Neural cell (in vitro differentiated cells): Measurements from ENCODE around the gene USO1. TPM values are rescaled to one million over a fixed set of nuclear protein-coding genes. Genes with fewer than 3 reads are reported as not detected.

ENCODE experiments used
- H2AFZ ChIP-seq: fragments of 200-600, 300-800 bp; sonication (generic), shearing (Covaris generic); 2 replicates; pipeline ENCODE4 v1.6.0; 2014; ENCODE audit warnings: low read depth, mild to moderate bottlenecking, antibody characterized with exemption, low read length, moderate library complexity
- H3F3A ChIP-seq: fragments of 200-600 bp; shearing (Covaris generic); 2 replicates; pipeline ENCODE4 v1.6.1; 2016; ENCODE audit warnings: mild to moderate bottlenecking, moderate library complexity, mixed read lengths, antibody characterized with exemption, low read length; ENCODE audit not compliant: insufficient read depth, poor library complexity, severe bottlenecking
- H3K27ac ChIP-seq: fragments of 200-600, 300-800 bp; sonication (generic), shearing (Covaris generic); 2 replicates; pipeline ENCODE4 v1.5.1; 2014; ENCODE audit warnings: mild to moderate bottlenecking, low read length, moderate library complexity
- H3K27me3 ChIP-seq: fragments of 300-800, 200-600 bp; sonication (generic), shearing (Covaris generic); 2 replicates; pipeline ENCODE4 v1.6.0; 2014; ENCODE audit warnings: mild to moderate bottlenecking, low read depth, low read length, moderate library complexity; ENCODE audit not compliant: insufficient read depth
- H3K36me3 ChIP-seq: fragments of 300-800, 200-600 bp; sonication (generic), shearing (Covaris generic); 2 replicates; pipeline ENCODE4 v1.5.1; 2014; ENCODE audit warnings: mild to moderate bottlenecking, antibody characterized with exemption, low read length, moderate library complexity; ENCODE audit not compliant: insufficient read depth
- H3K4me2 ChIP-seq: fragments of 300-800, 200-600 bp; sonication (generic), shearing (Covaris generic); 2 replicates; pipeline ENCODE4 v1.6.0; 2014; ENCODE audit warnings: mild to moderate bottlenecking, low read length
- H3K4me3 ChIP-seq: fragments of 300-800, 200-600 bp; sonication (generic), shearing (Covaris generic); 2 replicates; pipeline ENCODE4 v1.5.1; 2014; ENCODE audit warnings: mild to moderate bottlenecking, low read length, moderate library complexity
- H3K79me2 ChIP-seq: fragments of 200-600 bp; shearing (Covaris generic); replicated peaks from 2 replicates; pipeline ENCODE4 v1.6.0; 2014; ENCODE audit warnings: mild to moderate bottlenecking, low read length, moderate library complexity; ENCODE audit not compliant: insufficient read depth
- H3K9ac ChIP-seq: fragments of 300-800, 200-600 bp; sonication (generic), shearing (Covaris generic); 2 replicates; pipeline ENCODE4 v1.6.1; 2016; ENCODE audit warnings: mild to moderate bottlenecking, low read length, mixed read lengths
- H3K9me2 ChIP-seq: fragments of 200-600 bp; shearing (Covaris generic); 2 replicates; pipeline ENCODE4 v1.6.1; 2016; ENCODE audit warnings: mild to moderate bottlenecking, low read length, mixed read lengths; ENCODE audit not compliant: insufficient read depth
- H3K9me3 ChIP-seq: fragments of 200-600, 300-800 bp; sonication (generic), shearing (Covaris generic); 2 replicates; pipeline ENCODE4 v1.6.1; 2016; ENCODE audit warnings: mild to moderate bottlenecking, mixed run types, low read length, moderate library complexity, mixed read lengths
- H4K20me1 ChIP-seq: fragments of 200-600 bp; shearing (Covaris generic); 2 replicates; pipeline ENCODE4 v1.6.1; 2016; ENCODE audit warnings: mild to moderate bottlenecking, mixed run types; ENCODE audit not compliant: insufficient read depth
- EP300 ChIP-seq: fragments of 450-650 bp; conservative IDR thresholded peaks from 2 replicates; pipeline ENCODE4 v1.6.1; 2014; ENCODE audit warnings: antibody characterized with exemption, mild to moderate bottlenecking, moderate library complexity; ENCODE audit not compliant: poor library complexity, severe bottlenecking
- EZH2 ChIP-seq: fragments of 200-600, 300-800 bp; shearing (Covaris generic), sonication (generic); IDR thresholded peaks from 2 replicates; pipeline ENCODE4 v1.6.1; 2014; ENCODE audit warnings: antibody characterized with exemption, low read length, borderline replicate concordance, mild to moderate bottlenecking; ENCODE audit not compliant: insufficient read depth, poor library complexity, severe bottlenecking
- MXI1 ChIP-seq: fragments of 450-650 bp; conservative IDR thresholded peaks from 2 replicates; pipeline ENCODE4 v1.6.1; 2014; ENCODE audit warnings: antibody characterized with exemption, mild to moderate bottlenecking; ENCODE audit not compliant: poor library complexity, severe bottlenecking
- POLR2AphosphoS5 ChIP-seq: IDR thresholded peaks from 2 replicates; pipeline ENCODE4 v1.6.1; 2012
- RAD21 ChIP-seq: fragments of 450-650 bp; conservative IDR thresholded peaks from 2 replicates; pipeline ENCODE4 v1.6.1; 2014; ENCODE audit warnings: antibody characterized with exemption, mild to moderate bottlenecking, moderate library complexity
- SMC3 ChIP-seq: fragments of 450-650 bp; conservative IDR thresholded peaks from 2 replicates; pipeline ENCODE4 v1.6.1; 2014; ENCODE audit warnings: antibody characterized with exemption, mild to moderate bottlenecking, moderate library complexity; ENCODE audit not compliant: poor library complexity
- TAF1 ChIP-seq: IDR thresholded peaks from 2 replicates; pipeline ENCODE4 v1.6.1; 2012; ENCODE audit warnings: low read depth
- polyA plus RNA-seq: library from polyadenylated mRNA; depleted of rRNA; stranded (reverse); fragments of >200 nt; gene quantifications from 2 replicates; pipeline ENCODE4 v1.2.3, GENCODE V29; 2014
- TF ChIP-seq, protein P1 (sequence below): IDR thresholded peaks from 2 replicates; pipeline ENCODE4 v1.6.1; 2012; ENCODE audit warnings: borderline replicate concordance
- TF ChIP-seq, protein P2 (sequence below): fragments of 450-650 bp; IDR thresholded peaks from 2 replicates; pipeline ENCODE4 v1.5.1; 2014; ENCODE audit warnings: antibody characterized with exemption, mild to moderate bottlenecking, moderate library complexity; ENCODE audit not compliant: poor library complexity, severe bottlenecking

The USO1 gene
- polyA plus RNA-seq, 1 donor from 2014 or later, result 40.0 TPM

DNA sequence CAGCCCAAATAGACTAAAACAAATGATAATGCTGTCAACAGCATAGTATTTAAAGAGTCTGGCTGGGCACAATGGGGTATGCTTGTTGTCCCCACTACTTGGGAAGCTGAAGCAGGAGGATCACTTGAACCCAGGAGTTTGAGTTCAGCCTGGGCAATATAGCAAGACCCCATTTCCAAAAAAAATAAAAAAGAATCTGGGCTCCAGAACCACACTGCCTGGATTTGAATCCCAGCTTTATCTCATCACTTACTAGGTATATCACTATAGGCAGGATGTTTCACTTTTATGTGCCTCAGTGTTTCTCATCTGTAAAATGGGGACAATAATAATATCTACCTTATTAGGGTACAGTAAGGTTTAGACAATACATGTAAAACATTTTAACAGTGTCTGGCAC lies 45.9 kb upstream of the USO1 start:
- no peaks in the 10 kb centered on the region for H3K9me2 ChIP-seq
- H3K36me3 ChIP-seq, result no peaks in the 10 kb centered on the region
- no peak overlapping the region for H3K4me2 ChIP-seq
- H3K79me2 ChIP-seq, result no peaks in the 10 kb centered on the region
- H3F3A ChIP-seq, result peaks cover 5% of the 10 kb centered on the region
- H2AFZ ChIP-seq, result no peak overlapping the region
- no peak overlapping the region for H3K4me3 ChIP-seq
- no peaks in the 10 kb centered on the region for H3K27me3 ChIP-seq
- no peaks in the 10 kb centered on the region for H3K9me3 ChIP-seq
- H3K27ac ChIP-seq, result no peak overlapping the region
- H3K9ac ChIP-seq, result no peak overlapping the region
- TF ChIP-seq RAD21 (no peak), EZH2 (no peak), POLR2AphosphoS5 (no peak), EP300 (no peak), TAF1 (no peak), MXI1 (no peak), SMC3 (no peak)
- TF ChIP-seq, protein P1, sequence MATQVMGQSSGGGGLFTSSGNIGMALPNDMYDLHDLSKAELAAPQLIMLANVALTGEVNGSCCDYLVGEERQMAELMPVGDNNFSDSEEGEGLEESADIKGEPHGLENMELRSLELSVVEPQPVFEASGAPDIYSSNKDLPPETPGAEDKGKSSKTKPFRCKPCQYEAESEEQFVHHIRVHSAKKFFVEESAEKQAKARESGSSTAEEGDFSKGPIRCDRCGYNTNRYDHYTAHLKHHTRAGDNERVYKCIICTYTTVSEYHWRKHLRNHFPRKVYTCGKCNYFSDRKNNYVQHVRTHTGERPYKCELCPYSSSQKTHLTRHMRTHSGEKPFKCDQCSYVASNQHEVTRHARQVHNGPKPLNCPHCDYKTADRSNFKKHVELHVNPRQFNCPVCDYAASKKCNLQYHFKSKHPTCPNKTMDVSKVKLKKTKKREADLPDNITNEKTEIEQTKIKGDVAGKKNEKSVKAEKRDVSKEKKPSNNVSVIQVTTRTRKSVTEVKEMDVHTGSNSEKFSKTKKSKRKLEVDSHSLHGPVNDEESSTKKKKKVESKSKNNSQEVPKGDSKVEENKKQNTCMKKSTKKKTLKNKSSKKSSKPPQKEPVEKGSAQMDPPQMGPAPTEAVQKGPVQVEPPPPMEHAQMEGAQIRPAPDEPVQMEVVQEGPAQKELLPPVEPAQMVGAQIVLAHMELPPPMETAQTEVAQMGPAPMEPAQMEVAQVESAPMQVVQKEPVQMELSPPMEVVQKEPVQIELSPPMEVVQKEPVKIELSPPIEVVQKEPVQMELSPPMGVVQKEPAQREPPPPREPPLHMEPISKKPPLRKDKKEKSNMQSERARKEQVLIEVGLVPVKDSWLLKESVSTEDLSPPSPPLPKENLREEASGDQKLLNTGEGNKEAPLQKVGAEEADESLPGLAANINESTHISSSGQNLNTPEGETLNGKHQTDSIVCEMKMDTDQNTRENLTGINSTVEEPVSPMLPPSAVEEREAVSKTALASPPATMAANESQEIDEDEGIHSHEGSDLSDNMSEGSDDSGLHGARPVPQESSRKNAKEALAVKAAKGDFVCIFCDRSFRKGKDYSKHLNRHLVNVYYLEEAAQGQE, result no peak
- TF ChIP-seq, protein P2, sequence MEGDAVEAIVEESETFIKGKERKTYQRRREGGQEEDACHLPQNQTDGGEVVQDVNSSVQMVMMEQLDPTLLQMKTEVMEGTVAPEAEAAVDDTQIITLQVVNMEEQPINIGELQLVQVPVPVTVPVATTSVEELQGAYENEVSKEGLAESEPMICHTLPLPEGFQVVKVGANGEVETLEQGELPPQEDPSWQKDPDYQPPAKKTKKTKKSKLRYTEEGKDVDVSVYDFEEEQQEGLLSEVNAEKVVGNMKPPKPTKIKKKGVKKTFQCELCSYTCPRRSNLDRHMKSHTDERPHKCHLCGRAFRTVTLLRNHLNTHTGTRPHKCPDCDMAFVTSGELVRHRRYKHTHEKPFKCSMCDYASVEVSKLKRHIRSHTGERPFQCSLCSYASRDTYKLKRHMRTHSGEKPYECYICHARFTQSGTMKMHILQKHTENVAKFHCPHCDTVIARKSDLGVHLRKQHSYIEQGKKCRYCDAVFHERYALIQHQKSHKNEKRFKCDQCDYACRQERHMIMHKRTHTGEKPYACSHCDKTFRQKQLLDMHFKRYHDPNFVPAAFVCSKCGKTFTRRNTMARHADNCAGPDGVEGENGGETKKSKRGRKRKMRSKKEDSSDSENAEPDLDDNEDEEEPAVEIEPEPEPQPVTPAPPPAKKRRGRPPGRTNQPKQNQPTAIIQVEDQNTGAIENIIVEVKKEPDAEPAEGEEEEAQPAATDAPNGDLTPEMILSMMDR, result no peak
- H4K20me1 ChIP-seq, result no peaks in the 10 kb centered on the region

DNA sequence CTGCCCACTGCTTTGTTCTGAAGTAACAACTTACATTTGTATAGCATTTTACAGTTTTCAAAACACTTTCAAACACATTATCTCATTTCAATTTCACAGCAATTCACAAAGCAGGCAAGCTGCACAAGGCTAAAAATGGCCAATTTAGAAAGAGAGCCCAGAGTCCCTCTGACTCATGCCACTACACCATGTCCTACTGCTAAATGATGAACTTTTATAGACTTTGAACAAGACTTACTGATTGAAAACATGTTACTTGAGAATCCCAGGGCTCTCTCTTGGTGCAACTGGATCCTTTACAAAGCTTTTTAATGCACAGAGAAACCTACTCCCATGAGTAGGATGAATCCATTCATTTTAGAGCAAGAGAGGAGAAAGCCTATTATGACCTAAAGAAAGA lies 45.4 kb upstream of the USO1 start:
- H3K27ac ChIP-seq, result no peak overlapping the region

More for the DNA sequence above, 45.4 kb upstream of the USO1 start:
- H3K79me2 ChIP-seq, result no peaks in the 10 kb centered on the region
- no peaks in the 10 kb centered on the region for H3K27me3 ChIP-seq
- H2AFZ ChIP-seq, result no peak overlapping the region
- no peak overlapping the region for H3K9ac ChIP-seq
- no peaks in the 10 kb centered on the region for H3K9me2 ChIP-seq
- peaks cover 4% of the 10 kb centered on the region for H3F3A ChIP-seq
- no peak overlapping the region for H3K4me2 ChIP-seq
- H3K36me3 ChIP-seq, result no peaks in the 10 kb centered on the region
- no peak overlapping the region for H3K4me3 ChIP-seq
- H4K20me1 ChIP-seq, result no peaks in the 10 kb centered on the region
- TF ChIP-seq MXI1 (no peak), EP300 (no peak), EZH2 (no peak), POLR2AphosphoS5 (no peak), SMC3 (no peak), TAF1 (no peak), RAD21 (no peak)
- TF ChIP-seq, protein P2, result no peak
- TF ChIP-seq, protein P1, result no peak
- no peaks in the 10 kb centered on the region for H3K9me3 ChIP-seq
